HG02852 (cell line): ENCODE measurements around the gene PEX14.

ENCODE experiments used
- ATAC-seq: cut with Tn5 transposase; IDR thresholded peaks from one replicate; pipeline ENCODE4 v1.9.1; 2021; ENCODE audit warnings: mild to moderate bottlenecking, moderate library complexity; ENCODE audit not compliant: unreplicated experiment

The PEX14 gene

GRCh38 chr1:10629816-10630571 is 155.2 kb downstream of the PEX14 start:
- ATAC-seq: no peak

- no peak for ATAC-seq
Observed at GRCh38 chr1:10630661-10631120, 155.9 kb downstream of the PEX14 start.

GRCh38 chr1:10631121-10631810 is 156.5 kb downstream of the PEX14 start:
- no peak for ATAC-seq

GRCh38 chr1:10631811-10632593 is 157.3 kb downstream of the PEX14 start:
- ATAC-seq: no peak

- ATAC-seq: no peak
Observed at GRCh38 chr1:10632691-10633090, 157.9 kb downstream of the PEX14 start.

- no peak for ATAC-seq
Observed at GRCh38 chr1:10633416-10633815, 158.7 kb downstream of the PEX14 start.

GRCh38 chr1:10634075-10634427 is 159.3 kb downstream of the PEX14 start:
- ATAC-seq: no peak

- ATAC-seq: no peak
Observed at GRCh38 chr1:10634428-10635084, 159.8 kb downstream of the PEX14 start.

GRCh38 chr1:10635085-10635896 is 160.5 kb downstream of the PEX14 start:
- ATAC-seq: no peak

- ATAC-seq: no peak
Observed at GRCh38 chr1:10635992-10636391, 161.2 kb downstream of the PEX14 start.

- no peak for ATAC-seq
Observed at GRCh38 chr1:10637400-10637799, 162.7 kb downstream of the PEX14 start.

GRCh38 chr1:10637834-10638558 is 163.2 kb downstream of the PEX14 start:
- no peak for ATAC-seq

GRCh38 chr1:10638559-10639005 is 163.8 kb downstream of the PEX14 start:
- no peak for ATAC-seq

- ATAC-seq: no peak
Observed at GRCh38 chr1:10639011-10639774, 164.4 kb downstream of the PEX14 start.

- no peak for ATAC-seq
Observed at GRCh38 chr1:10639775-10640578, 165.2 kb downstream of the PEX14 start.

GRCh38 chr1:10640843-10641553 is 166.2 kb downstream of the PEX14 start:
- ATAC-seq: no peak

GRCh38 chr1:10641976-10642375 is 167.2 kb downstream of the PEX14 start:
- no peak for ATAC-seq
